ENCODE measurements around the gene SLCO2A1. TPM values are rescaled to one million over a fixed set of nuclear protein-coding genes. Genes with fewer than 3 reads are reported as not detected.

SLCO2A1 gene
- total RNA-seq, 1 experiment from 2014 or later = not detected

- in situ Hi-C loops (cut with HindIII; ENCODE audit: low pct_unique_long_range_greater_than_20kb, low sequenced_read_pairs) = no loop called here
- DNase-seq (ENCODE audit: low read depth) = no peak
Measured at GRCh38 chr3:133884887-133885711, 144.6 kb downstream of the SLCO2A1 start.

GRCh38 chr3:133884054-133884886 is 145.5 kb downstream of the SLCO2A1 start:
- DNase-seq (ENCODE audit: low read depth) = no peak
- in situ Hi-C loops (cut with HindIII; ENCODE audit: low pct_unique_long_range_greater_than_20kb, low sequenced_read_pairs) = no loop called here

- in situ Hi-C loops (cut with HindIII; ENCODE audit: low pct_unique_long_range_greater_than_20kb, low sequenced_read_pairs) = no loop called here
Measured at GRCh38 chr3:133883641-133884040, 146.1 kb downstream of the SLCO2A1 start.

GRCh38 chr3:133882986-133883586 is 146.6 kb downstream of the SLCO2A1 start:
- in situ Hi-C loops (cut with HindIII; ENCODE audit: low pct_unique_long_range_greater_than_20kb, low sequenced_read_pairs) = no loop called here
- DNase-seq (ENCODE audit: low read depth) = no peak

More at GRCh38 chr3:133883641-133884040, 146.1 kb downstream of the SLCO2A1 start:
- no peak for DNase-seq (ENCODE audit: low read depth)

- DNase-seq (ENCODE audit: low read depth) = no peak
- in situ Hi-C loops (cut with HindIII; ENCODE audit: low pct_unique_long_range_greater_than_20kb, low sequenced_read_pairs) = no loop called here
Measured at GRCh38 chr3:133881939-133882825, 147.5 kb downstream of the SLCO2A1 start.

- in situ Hi-C loops (cut with HindIII; ENCODE audit: low pct_unique_long_range_greater_than_20kb, low sequenced_read_pairs) = no loop called here
- DNase-seq (ENCODE audit: low read depth) = no peak
Measured at GRCh38 chr3:133881492-133881891, 148.2 kb downstream of the SLCO2A1 start.

DNA sequence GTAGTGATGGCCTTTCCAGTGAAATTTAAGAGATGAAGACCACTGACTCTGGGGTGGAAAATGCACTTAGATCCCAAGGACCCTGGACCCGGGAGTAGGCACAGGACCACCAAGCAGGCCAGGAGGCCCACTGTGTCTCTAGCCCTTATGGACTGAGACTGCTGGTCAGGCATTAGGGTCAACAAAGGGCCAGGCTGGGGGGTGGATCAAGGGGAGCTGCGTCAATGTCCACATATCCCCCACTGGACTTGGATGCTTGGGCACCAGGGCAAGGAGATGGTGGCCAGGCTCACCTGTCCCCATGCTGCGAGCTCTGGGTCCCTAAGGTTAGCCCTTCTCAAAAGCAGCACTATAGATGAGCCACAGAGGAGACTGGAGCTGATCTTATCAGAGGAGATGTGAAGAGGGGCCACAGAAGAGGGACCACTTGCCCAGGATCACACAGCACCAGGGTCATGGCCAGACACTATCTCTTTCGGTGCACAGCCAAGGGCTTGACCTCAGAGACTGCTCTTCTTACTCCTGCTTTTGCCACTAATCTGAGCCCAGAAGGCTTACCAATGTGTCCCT is 148.8 kb downstream of the SLCO2A1 start:
- in situ Hi-C loops (cut with HindIII; ENCODE audit: low pct_unique_long_range_greater_than_20kb, low sequenced_read_pairs) = no loop called here
- DNase-seq (ENCODE audit: low read depth) = no peak

- in situ Hi-C loops (cut with HindIII; ENCODE audit: low pct_unique_long_range_greater_than_20kb, low sequenced_read_pairs) = no loop called here
- DNase-seq (ENCODE audit: low read depth) = no peak
Measured at GRCh38 chr3:133880287-133880686, 149.4 kb downstream of the SLCO2A1 start.

DNA sequence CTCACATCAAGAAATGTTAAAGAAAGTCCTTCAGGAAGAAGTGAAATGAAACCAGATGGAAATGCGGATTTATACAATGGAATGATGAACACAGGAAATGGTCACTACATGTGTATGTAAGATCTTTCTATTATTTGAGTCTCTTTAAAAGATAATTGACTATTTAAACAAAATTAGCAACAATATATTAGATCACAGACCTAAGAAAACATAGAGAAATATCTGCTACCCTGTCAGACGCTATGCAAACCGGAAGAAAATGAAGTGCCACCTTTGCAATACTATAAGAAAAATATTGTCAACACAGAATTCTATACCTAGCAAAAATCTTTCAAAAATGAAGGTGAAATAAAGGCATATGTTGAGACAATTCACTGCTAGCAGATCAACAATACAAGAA is 151.2 kb downstream of the SLCO2A1 start:
- in situ Hi-C loops (cut with HindIII; ENCODE audit: low pct_unique_long_range_greater_than_20kb, low sequenced_read_pairs) = no loop called here
- DNase-seq (ENCODE audit: low read depth) = no peak

Other genes with a start within 250 kb of the SLCO2A1 start
- gene SRPRB, start 224.1 kb downstream of the SLCO2A1 start, total RNA-seq (2014; rRNA removed; shearing (Covaris generic); ENCODE audit: low replicate concordance) = 85.9 and 96.3 TPM in 2 replicates
- 0.07 TPM in 1 of 2 replicates, not detected in the other for gene RAB6B, start 134.0 kb downstream of the SLCO2A1 start, total RNA-seq (2014; rRNA removed; shearing (Covaris generic); ENCODE audit: low replicate concordance)
- 57.0 and 69.7 TPM in 2 replicates for gene RYK, start 220.9 kb upstream of the SLCO2A1 start, total RNA-seq (2014; rRNA removed; shearing (Covaris generic); ENCODE audit: low replicate concordance)